NCI-H226 (cell line): ENCODE results near the gene TMEM14C.
"Not testable (repeated sequence)": the region's sequence is repeated elsewhere in the genome, so short reads cannot be mapped to it uniquely, and the experiment has no call there.

ENCODE experiments used
- DNase-seq: peaks from one replicate; pipeline ENCODE4 v3.0.0-alpha.2; 2015

TMEM14C gene

GRCh38 chr6:10721850-10722569 lies 860 bp upstream of the TMEM14C start:
- DNase-seq = no peak

GRCh38 chr6:10722570-10722819 lies 375 bp upstream of the TMEM14C start:
- DNase-seq = no peak

GRCh38 chr6:10723567-10723881 lies 654 bp downstream of the TMEM14C start:
- DNase-seq = no peak

GRCh38 chr6:10725044-10725443 lies 2.2 kb downstream of the TMEM14C start:
- no peak for DNase-seq

- DNase-seq = no peak
Observed at GRCh38 chr6:10725716-10726115, 2.8 kb downstream of the TMEM14C start.

GRCh38 chr6:10730254-10730653 lies 7.4 kb downstream of the TMEM14C start:
- no peak for DNase-seq

- DNase-seq = peak; percentile 34
Observed at GRCh38 chr6:10733151-10733715, 10.4 kb downstream of the TMEM14C start.

- no peak for DNase-seq
Observed at GRCh38 chr6:10733863-10734262, 11.0 kb downstream of the TMEM14C start.

- no peak for DNase-seq
Observed at GRCh38 chr6:10736731-10737130, 13.9 kb downstream of the TMEM14C start.

- DNase-seq = no peak
Observed at GRCh38 chr6:10740061-10740460, 17.2 kb downstream of the TMEM14C start.

GRCh38 chr6:10741643-10742042 lies 18.8 kb downstream of the TMEM14C start:
- not testable (repeated sequence) for DNase-seq

GRCh38 chr6:10742251-10742650 lies 19.4 kb downstream of the TMEM14C start:
- no peak for DNase-seq

- no peak for DNase-seq
Observed at GRCh38 chr6:10743515-10743914, 20.6 kb downstream of the TMEM14C start.

- DNase-seq = no peak
Observed at GRCh38 chr6:10745116-10745515, 22.2 kb downstream of the TMEM14C start.

- no peak for DNase-seq
Observed at GRCh38 chr6:10746915-10747250, 24.0 kb downstream of the TMEM14C start.

GRCh38 chr6:10747251-10747972 lies 24.5 kb downstream of the TMEM14C start, which contains the start of gene TMEM14B:
Gene TMEM14B, plus strand, starts transcription at chr6:10747805. Its CDS starts 1,441 bp downstream, at chr6:10749246.
- peak; percentile 94 for DNase-seq

- peak; percentile 8 for DNase-seq
Observed at GRCh38 chr6:10749734-10750133, 26.9 kb downstream of the TMEM14C start.

- DNase-seq = not testable (repeated sequence)
Observed at GRCh38 chr6:10750568-10750967, 27.7 kb downstream of the TMEM14C start.

- peak; percentile 9 for DNase-seq
Observed at GRCh38 chr6:10751757-10752156, 28.9 kb downstream of the TMEM14C start.

- no peak for DNase-seq
Observed at GRCh38 chr6:10756085-10756484, 33.2 kb downstream of the TMEM14C start.

GRCh38 chr6:10759312-10759839 lies 36.5 kb downstream of the TMEM14C start:
- DNase-seq = peak; percentile 97

- DNase-seq = peak; percentile 99
Observed at GRCh38 chr6:10759884-10760329, 37.0 kb downstream of the TMEM14C start.

GRCh38 chr6:10763006-10763405 lies 40.1 kb downstream of the TMEM14C start:
- DNase-seq = no peak

GRCh38 chr6:10769419-10769818 lies 46.5 kb downstream of the TMEM14C start:
- DNase-seq = no peak
